IMR-90 (cell line): Measurements from ENCODE around the gene RIPK4. TPM values are rescaled to one million over a fixed set of nuclear protein-coding genes. Genes with fewer than 3 reads are reported as not detected.

Experiments used
- ATAC-seq: fragments of 200-7000 bp; cut with Tn5 transposase; 2 replicates; pipeline ENCODE4 v1.9.1; 2020; ENCODE audit warnings: low read depth, mild to moderate bottlenecking, moderate library complexity
- BruUV-seq: library from RNA; stranded (reverse); fragments of 400-500 nt; replicated peaks from 2 replicates; lab custom pipeline; 2021; lab: Mats Ljungman, UMichigan
- CTCF ChIA-PET: fragments of 300-600 bp; formaldehyde crosslinking; extraction: SDS; loops from one replicate; lab custom pipeline; 2021; ENCODE audit warnings: antibody characterized with exemption; lab: Yijun Ruan, JAX
- POLR2A ChIA-PET: fragments of 300-600 bp; sonication (Branson Sonifier 250); formaldehyde crosslinking; loops from one replicate; lab custom pipeline; 2022; ENCODE audit warnings: antibody characterized with exemption; ENCODE audit not compliant: unreplicated experiment; lab: Charles Lee
- DNase-seq: peaks from one replicate; pipeline ENCODE4 v3.0.0; 2013
- H2AFZ ChIP-seq: replicated peaks from 2 replicates; pipeline ENCODE3; 2013; ENCODE audit warnings: low read length, mild to moderate bottlenecking; ENCODE audit not compliant: poor library complexity
- H2AK5ac ChIP-seq: 2 replicates; pipeline ENCODE4 v1.6.1; 2013; ENCODE audit warnings: low read depth, low read length, inconsistent platforms
- H2AK9ac ChIP-seq: replicated peaks from 2 replicates; pipeline ENCODE3; 2013; ENCODE audit warnings: mild to moderate bottlenecking, low read depth, low read length, moderate library complexity; ENCODE audit not compliant: poor library complexity
- H2BK120ac ChIP-seq: 2 replicates; pipeline ENCODE4 v1.6.1; 2013; ENCODE audit warnings: low read depth, low read length, inconsistent platforms
- H2BK15ac ChIP-seq: 3 replicates; pipeline ENCODE4 v1.6.1; 2013; ENCODE audit warnings: low read depth, low read length, inconsistent platforms
- H2BK20ac ChIP-seq: 2 replicates; pipeline ENCODE4 v1.6.1; 2013; ENCODE audit warnings: low read depth, mild to moderate bottlenecking, inconsistent platforms, low read length, moderate library complexity
- H2BK5ac ChIP-seq: 2 replicates; pipeline ENCODE4 v1.6.1; 2013; ENCODE audit warnings: mild to moderate bottlenecking, low read depth, low read length, inconsistent platforms; ENCODE audit not compliant: poor library complexity, severe bottlenecking
- H3K14ac ChIP-seq: replicated peaks from 2 replicates; pipeline ENCODE4 v1.6.1; 2013; ENCODE audit warnings: low read depth, low read length, inconsistent platforms
- H3K18ac ChIP-seq: 2 replicates; pipeline ENCODE4 v1.6.1; 2013; ENCODE audit warnings: low read depth, low read length, control low read depth
- H3K23ac ChIP-seq: 2 replicates; pipeline ENCODE4 v1.6.1; 2013; ENCODE audit warnings: low read depth, low read length, inconsistent platforms
- H3K27ac ChIP-seq: 2 replicates; pipeline ENCODE4 v1.5.1; 2013; ENCODE audit warnings: mild to moderate bottlenecking, control low read depth, low read length; ENCODE audit not compliant: insufficient read depth
- H3K27me3 ChIP-seq: 2 replicates; pipeline ENCODE4 v1.6.1; 2013; ENCODE audit warnings: low read length; ENCODE audit not compliant: control insufficient read depth, insufficient read depth
- H3K36me3 ChIP-seq: 2 replicates; pipeline ENCODE4 v1.6.1; 2013; ENCODE audit warnings: low read length, mixed read lengths; ENCODE audit not compliant: control insufficient read depth, insufficient read depth
- H3K4ac ChIP-seq: 2 replicates; pipeline ENCODE4 v1.6.1; 2013; ENCODE audit warnings: low read depth, low read length, inconsistent platforms
- H3K4me1 ChIP-seq: 2 replicates; pipeline ENCODE4 v1.6.1; 2013; ENCODE audit warnings: low read length, mixed read lengths; ENCODE audit not compliant: control insufficient read depth, insufficient read depth
- H3K4me2 ChIP-seq: 2 replicates; pipeline ENCODE4 v1.6.1; 2013; ENCODE audit warnings: low read depth, mild to moderate bottlenecking, control low read depth, low read length, moderate library complexity
- H3K4me3 ChIP-seq: 2 replicates; pipeline ENCODE4 v1.5.1; 2013; ENCODE audit warnings: low read depth, mild to moderate bottlenecking, control low read depth, low read length, moderate library complexity; ENCODE audit not compliant: insufficient read depth
- H3K56ac ChIP-seq: 2 replicates; pipeline ENCODE4 v1.6.1; 2013; ENCODE audit warnings: low read length, inconsistent platforms; ENCODE audit not compliant: insufficient read depth; ENCODE audit errors: extremely low read depth
- H3K79me1 ChIP-seq, 2 experiments: 2 replicates each; pipeline ENCODE4 v1.6.1; 2013; ENCODE audit warnings: low read length in 2 of 2, inconsistent platforms in 1 of 2, low read depth in 1 of 2
- H3K9ac ChIP-seq: 2 replicates; pipeline ENCODE4 v1.6.1; 2013; ENCODE audit warnings: low read depth, low read length, control low read depth
- H3K9me1 ChIP-seq: 2 replicates; pipeline ENCODE4 v1.6.1; 2013; ENCODE audit warnings: low read length, inconsistent platforms; ENCODE audit not compliant: insufficient read depth
- H3K9me3 ChIP-seq: 2 replicates; pipeline ENCODE4 v1.6.1; 2013; ENCODE audit warnings: low read length; ENCODE audit not compliant: control insufficient read depth, insufficient read depth
- H4K20me1 ChIP-seq: 2 replicates; pipeline ENCODE4 v1.6.1; 2013; ENCODE audit warnings: low read length, inconsistent platforms; ENCODE audit not compliant: insufficient read depth
- H4K5ac ChIP-seq: 2 replicates; pipeline ENCODE4 v1.6.1; 2013; ENCODE audit warnings: mild to moderate bottlenecking, low read depth, low read length, control low read depth
- H4K8ac ChIP-seq, 2 experiments: 2 replicates each; pipeline ENCODE4 v1.6.1; 2013; ENCODE audit warnings: low read depth in 2 of 2, low read length in 2 of 2, control low read depth in 1 of 2, inconsistent platforms in 1 of 2
- H4K91ac ChIP-seq: 2 replicates; pipeline ENCODE4 v1.6.1; 2013; ENCODE audit warnings: low read depth, low read length, inconsistent platforms; ENCODE audit not compliant: insufficient read depth
- BHLHE40 ChIP-seq: fragments of 150-350 bp; IDR thresholded peaks from 2 replicates; pipeline ENCODE4 v1.6.1; 2016; ENCODE audit warnings: mild to moderate bottlenecking, low read depth, low read length
- CEBPB ChIP-seq: IDR thresholded peaks from 2 replicates; pipeline ENCODE4 v1.6.1; 2012; ENCODE audit warnings: low read depth, low read length, improper control_type of control experiment
- CHD1 ChIP-seq: IDR thresholded peaks from 2 replicates; pipeline ENCODE4 v1.6.1; 2012; ENCODE audit warnings: low read depth, low read length, improper control_type of control experiment
- FOS ChIP-seq: fragments of 150-350 bp; IDR thresholded peaks from 2 replicates; pipeline ENCODE4 v1.6.1; 2016; ENCODE audit warnings: low read depth, low read length
- MAFK ChIP-seq: IDR thresholded peaks from 2 replicates; pipeline ENCODE4 v1.6.1; 2012; ENCODE audit warnings: low read depth, low read length, improper control_type of control experiment
- MAZ ChIP-seq: IDR thresholded peaks from 2 replicates; pipeline ENCODE4 v1.6.1; 2012; ENCODE audit warnings: low read depth, mild to moderate bottlenecking, low read length, improper control_type of control experiment, moderate library complexity, borderline replicate concordance
- MXI1 ChIP-seq: IDR thresholded peaks from 2 replicates; pipeline ENCODE4 v1.6.1; 2012; ENCODE audit warnings: low read depth, mild to moderate bottlenecking, low read length, moderate library complexity, borderline replicate concordance
- POLR2A ChIP-seq: IDR thresholded peaks from 2 replicates; pipeline ENCODE4 v1.6.1; 2012; ENCODE audit warnings: mild to moderate bottlenecking, low read depth, low read length
- RAD21 ChIP-seq: IDR thresholded peaks from 2 replicates; pipeline ENCODE4 v1.6.1; 2012; ENCODE audit warnings: low read length, improper control_type of control experiment
- RFX5 ChIP-seq: IDR thresholded peaks from 2 replicates; pipeline ENCODE4 v1.8.0; 2012; ENCODE audit warnings: low read depth, mild to moderate bottlenecking, low read length, moderate library complexity
- SMC3 ChIP-seq: fragments of 150-350 bp; IDR thresholded peaks from 2 replicates; pipeline ENCODE4 v1.6.1; 2016; ENCODE audit warnings: low read depth, mild to moderate bottlenecking, antibody characterized with exemption, low read length, moderate library complexity
- WGBS, 2 experiments: methylation state at CpG; one replicate each; pipeline versions ENCODE4 v1.1.5 to v1.1.7; 2013; ENCODE audit warnings: missing lambda C conversion rate in 2 of 2; ENCODE audit not compliant: insufficient read length in 1 of 2; ENCODE audit errors: extremely low coverage in 2 of 2; 5-methylcytosine and 5-hydroxymethylcytosine counted together
- dilution Hi-C: fragments of 300-500 bp; cut with HindIII; formaldehyde crosslinking; loops from one replicate; pipeline ENCODE4 v1.14.3; 2018; ENCODE audit warnings: low sequenced_read_pairs; ENCODE audit not compliant: unreplicated experiment
- in situ Hi-C: fragments of 300-500 bp; cut with MboI; formaldehyde crosslinking; loops from 3 replicates; pipeline ENCODE4 v1.14.3; 2019; ENCODE audit warnings: low sequenced_read_pairs, inconsistent platforms, mixed read lengths
- intact Hi-C: fragments of 100-400 bp; cut with micrococcal nuclease; formaldehyde crosslinking; loops from 2 replicates; pipeline ENCODE4 v1.10.0; 2022
- polyA plus RNA-seq, 3 experiments: library from polyadenylated mRNA; depleted of rRNA; stranded (reverse); fragments of >200 nt; gene quantifications; 2 replicates each; pipeline ENCODE4 v1.2.3, GENCODE V29; 2012; ENCODE audit warnings: low replicate concordance in 1 of 3
- total RNA-seq: library from RNA; depleted of rRNA; stranded (reverse); fragments of >200 nt; gene quantifications from 2 replicates; pipeline ENCODE4 v1.2.3, GENCODE V29; 2012
- TF ChIP-seq, protein P1 (sequence below): fragments of 150-350 bp; IDR thresholded peaks from 2 replicates; pipeline ENCODE4 v1.6.1; 2016; ENCODE audit warnings: low read depth, mild to moderate bottlenecking, low read length, moderate library complexity, borderline replicate concordance
- TF ChIP-seq, protein P2 (sequence below): fragments of 150-350 bp; IDR thresholded peaks from 2 replicates; pipeline ENCODE4 v1.6.1; 2017; ENCODE audit warnings: mild to moderate bottlenecking, antibody characterized with exemption, low read length, low read depth
- TF ChIP-seq, protein P3 (sequence below): conservative IDR thresholded peaks from 2 replicates; pipeline ENCODE4 v1.5.1; 2012; ENCODE audit warnings: mild to moderate bottlenecking, low read depth, low read length, improper control_type of control experiment

The RIPK4 gene
- total and polyA plus RNA-seq, 2 of the 4 experiments (the other 2 are of a cell fraction): under 0.01 to 0.03 TPM

DNA sequence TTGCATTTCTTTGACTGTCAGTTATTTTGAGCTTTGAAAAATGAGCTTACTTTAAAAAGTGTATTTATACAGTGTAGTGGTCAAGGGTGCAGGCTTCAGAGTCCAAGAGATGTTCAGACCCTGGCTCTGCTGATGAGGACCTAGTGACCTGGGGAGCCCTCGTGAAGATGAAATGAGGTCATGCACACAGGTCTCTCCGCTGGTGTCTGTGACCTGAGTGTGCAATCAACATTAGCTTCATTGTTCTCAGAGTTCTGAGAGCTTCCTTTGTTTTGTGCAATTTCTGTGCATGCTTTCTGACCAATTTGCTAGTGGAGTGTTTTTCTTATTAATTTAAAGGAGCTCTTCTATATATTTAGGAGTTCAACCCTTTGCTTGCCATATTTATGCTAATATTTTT, 71.3 kb downstream of the RIPK4 start:
- Histone ChIP-seq H3K36me3 (no peaks in the 10 kb centered on the region), H3K27ac (no peak overlapping the region), H2AFZ (no peak overlapping the region), H3K56ac (no peak overlapping the region), H2BK120ac (no peak overlapping the region), H3K9me1 (no peaks in the 10 kb centered on the region), H2AK5ac (no peak overlapping the region), H3K14ac (no peak overlapping the region), H3K18ac (no peak overlapping the region), H4K20me1 (no peaks in the 10 kb centered on the region), H3K23ac (no peak overlapping the region), H4K91ac (no peak overlapping the region), H3K9me3 (peaks cover 2% of the 10 kb centered on the region; the same call in 1 of the 2 replicates), H2AK9ac (no peak overlapping the region), H3K79me1 (no peaks in the 10 kb centered on the region), H3K4ac (no peak overlapping the region), H3K4me3 (no peak overlapping the region), H4K8ac (no peak overlapping the region), H2BK15ac (no peak overlapping the region), H3K9ac (no peak overlapping the region), H3K27me3 (peaks cover 50% of the 10 kb centered on the region), H2BK5ac (no peak overlapping the region), H3K4me1 (no peaks in the 10 kb centered on the region), H2BK20ac (no peak overlapping the region), H4K5ac (no peak overlapping the region), H3K4me2 (no peak overlapping the region)
- CTCF ChIA-PET: no interaction called here
- 14% methylated on average over 1 of the region's 2 CpGs; no CpG with 5 or more reads in 1 of the 2 experiments for WGBS, 2 experiments
- intact Hi-C loops: no loop called here
- DNase-seq (no peak), ATAC-seq (no peak)
- dilution Hi-C loops: no loop called here
- in situ Hi-C loops: no loop called here
- TF ChIP-seq POLR2A: no peak
- TF ChIP-seq RFX5: no peak
- TF ChIP-seq CEBPB: no peak
- no peak for TF ChIP-seq MXI1
- no peak for TF ChIP-seq MAZ
- TF ChIP-seq, protein P1, sequence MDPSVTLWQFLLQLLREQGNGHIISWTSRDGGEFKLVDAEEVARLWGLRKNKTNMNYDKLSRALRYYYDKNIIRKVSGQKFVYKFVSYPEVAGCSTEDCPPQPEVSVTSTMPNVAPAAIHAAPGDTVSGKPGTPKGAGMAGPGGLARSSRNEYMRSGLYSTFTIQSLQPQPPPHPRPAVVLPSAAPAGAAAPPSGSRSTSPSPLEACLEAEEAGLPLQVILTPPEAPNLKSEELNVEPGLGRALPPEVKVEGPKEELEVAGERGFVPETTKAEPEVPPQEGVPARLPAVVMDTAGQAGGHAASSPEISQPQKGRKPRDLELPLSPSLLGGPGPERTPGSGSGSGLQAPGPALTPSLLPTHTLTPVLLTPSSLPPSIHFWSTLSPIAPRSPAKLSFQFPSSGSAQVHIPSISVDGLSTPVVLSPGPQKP: no peak
- no peak for TF ChIP-seq RAD21
- TF ChIP-seq, protein P2, sequence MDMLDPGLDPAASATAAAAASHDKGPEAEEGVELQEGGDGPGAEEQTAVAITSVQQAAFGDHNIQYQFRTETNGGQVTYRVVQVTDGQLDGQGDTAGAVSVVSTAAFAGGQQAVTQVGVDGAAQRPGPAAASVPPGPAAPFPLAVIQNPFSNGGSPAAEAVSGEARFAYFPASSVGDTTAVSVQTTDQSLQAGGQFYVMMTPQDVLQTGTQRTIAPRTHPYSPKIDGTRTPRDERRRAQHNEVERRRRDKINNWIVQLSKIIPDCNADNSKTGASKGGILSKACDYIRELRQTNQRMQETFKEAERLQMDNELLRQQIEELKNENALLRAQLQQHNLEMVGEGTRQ: no peak
- TF ChIP-seq BHLHE40: no peak
- no peak for TF ChIP-seq FOS
- TF ChIP-seq CHD1: no peak
- TF ChIP-seq, protein P3, sequence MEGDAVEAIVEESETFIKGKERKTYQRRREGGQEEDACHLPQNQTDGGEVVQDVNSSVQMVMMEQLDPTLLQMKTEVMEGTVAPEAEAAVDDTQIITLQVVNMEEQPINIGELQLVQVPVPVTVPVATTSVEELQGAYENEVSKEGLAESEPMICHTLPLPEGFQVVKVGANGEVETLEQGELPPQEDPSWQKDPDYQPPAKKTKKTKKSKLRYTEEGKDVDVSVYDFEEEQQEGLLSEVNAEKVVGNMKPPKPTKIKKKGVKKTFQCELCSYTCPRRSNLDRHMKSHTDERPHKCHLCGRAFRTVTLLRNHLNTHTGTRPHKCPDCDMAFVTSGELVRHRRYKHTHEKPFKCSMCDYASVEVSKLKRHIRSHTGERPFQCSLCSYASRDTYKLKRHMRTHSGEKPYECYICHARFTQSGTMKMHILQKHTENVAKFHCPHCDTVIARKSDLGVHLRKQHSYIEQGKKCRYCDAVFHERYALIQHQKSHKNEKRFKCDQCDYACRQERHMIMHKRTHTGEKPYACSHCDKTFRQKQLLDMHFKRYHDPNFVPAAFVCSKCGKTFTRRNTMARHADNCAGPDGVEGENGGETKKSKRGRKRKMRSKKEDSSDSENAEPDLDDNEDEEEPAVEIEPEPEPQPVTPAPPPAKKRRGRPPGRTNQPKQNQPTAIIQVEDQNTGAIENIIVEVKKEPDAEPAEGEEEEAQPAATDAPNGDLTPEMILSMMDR: no peak
- TF ChIP-seq SMC3: no peak
- TF ChIP-seq MAFK: no peak
- POLR2A ChIA-PET: interaction anchor here (0.6 kb wide), 1 partner anchor 87 kb away, joined by 3 read pairs; no protein-coding TSS in a partner anchor
- BruUV-seq: no TSS peak
